HCT116 (cell line): ENCODE results near the gene NLRP6.

Experiments
- CEBPB ChIP-seq: IDR thresholded peaks from 2 replicates; pipeline ENCODE4 v1.6.1; 2012; ENCODE audit warnings: low read depth
- CTCF ChIP-seq, 3 experiments: fragments of 200-600 bp in 1 of 3; sonication (generic) in 1 of 3; IDR thresholded peaks in 2 of 3; conservative IDR thresholded peaks in 1 of 3; 2 replicates each; pipeline ENCODE4 v1.5.1; 2012 to 2017; ENCODE audit warnings: low read depth in 2 of 3, low read length in 2 of 3, antibody characterized with exemption in 1 of 3, borderline replicate concordance in 1 of 3, control low read depth in 1 of 3, mild to moderate bottlenecking in 1 of 3, mixed read lengths in 1 of 3, mixed run types in 1 of 3, moderate library complexity in 1 of 3; ENCODE audit not compliant: insufficient read depth in 1 of 3
- EGR1 ChIP-seq: IDR thresholded peaks from 2 replicates; pipeline ENCODE4 v1.6.1; 2012; ENCODE audit warnings: low read depth
- POLR2AphosphoS5 ChIP-seq: IDR thresholded peaks from 2 replicates; pipeline ENCODE4 v1.6.1; 2011; ENCODE audit warnings: mild to moderate bottlenecking, low read depth, low read length, moderate library complexity
- TCF7L2 ChIP-seq: IDR thresholded peaks from 2 replicates; pipeline ENCODE4 v1.7.0; 2011; ENCODE audit warnings: borderline replicate concordance, inconsistent platforms; ENCODE audit not compliant: insufficient read depth, insufficient read length; ENCODE audit errors: extremely low read depth

- TF ChIP-seq CTCF (IDR thresholded peaks at IDR 0.05 in 2 of 3, conservative IDR thresholded peaks at IDR 0.05 in 1 of 3; ENCODE audit: borderline replicate concordance in 1 of 3, insufficient read depth in 1 of 3, low read depth in 2 of 3, low read length in 2 of 3): no peak
- TF ChIP-seq TCF7L2: no peak
- no peak for TF ChIP-seq EGR1
- no peak for TF ChIP-seq CEBPB
- no peak for TF ChIP-seq POLR2AphosphoS5
Measured at GRCh38 chr11:272195-272930, 5.8 kb upstream of the NLRP6 start.
